Measurements from ENCODE around the gene INPPL1.

Gene INPPL1

DNA sequence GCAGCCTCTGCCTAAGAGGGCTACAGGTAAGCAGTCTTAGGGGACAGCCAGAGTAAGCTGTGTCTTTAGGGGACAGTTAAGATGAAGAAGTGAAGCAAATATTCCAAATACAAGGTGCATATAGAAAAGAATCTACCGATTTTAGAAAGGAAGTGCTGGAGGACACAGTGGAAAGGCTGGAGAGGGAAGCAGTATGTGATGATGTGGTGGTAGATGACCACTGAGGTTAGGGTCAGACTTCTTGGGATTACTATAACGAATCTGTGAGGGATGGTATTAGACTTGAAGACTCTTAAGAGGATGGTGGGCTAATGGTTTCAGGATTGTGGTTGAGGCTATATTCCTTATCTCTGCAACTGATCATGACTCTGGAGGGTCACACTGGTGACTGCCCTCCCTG lies 59.4 kb downstream of the INPPL1 start:
- Mint-ChIP-seq H3K36me3 (peaks cover 0 to 3% of the 10 kb centered on the region in 2 donors), H3K27ac (no peak overlapping the region), H3K4me1 (no peaks in the 10 kb centered on the region), H3K9me3 (peaks cover 0 to 4% of the 10 kb centered on the region in 2 donors), H3K4me3 (no peak overlapping the region), H3K27me3 (peaks cover 20 to 23% of the 10 kb centered on the region in 2 donors)
- DNase-seq (no peak), ATAC-seq (replicated peaks) (no peak)

DNA sequence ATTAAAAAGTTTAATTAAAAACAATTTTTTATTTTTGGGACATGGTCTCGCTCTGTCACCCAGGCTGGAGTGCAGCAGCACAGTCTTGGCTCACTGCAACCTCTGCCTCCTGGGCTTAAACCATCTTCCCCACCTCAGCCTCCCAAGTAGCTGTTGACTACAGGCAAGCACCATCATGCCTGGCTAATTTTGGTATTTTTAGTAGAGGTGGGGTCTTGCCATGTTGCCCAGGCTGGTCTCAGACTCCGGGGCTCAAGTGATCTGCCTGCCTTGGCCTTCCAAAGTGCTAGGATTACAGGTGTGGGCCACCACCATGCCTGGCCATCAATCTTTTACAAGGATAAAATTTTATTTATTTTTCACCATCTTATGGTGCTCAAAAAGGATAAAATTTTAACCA lies 62.7 kb downstream of the INPPL1 start:
- ATAC-seq (replicated peaks) (no peak), DNase-seq (no peak)
- H3K4me1 Mint-ChIP-seq = no peaks in the 10 kb centered on the region
- H3K36me3 Mint-ChIP-seq = peaks cover 0 to 2% of the 10 kb centered on the region in 2 donors
- H3K27me3 Mint-ChIP-seq = peaks cover 9 to 12% of the 10 kb centered on the region in 2 donors
- no peak overlapping the region for H3K27ac Mint-ChIP-seq
- no peaks in the 10 kb centered on the region for H3K9me3 Mint-ChIP-seq
- no peak overlapping the region for H3K4me3 Mint-ChIP-seq

All from stimulated activated naive B cell treated with anti-CD40 and anti-IgM and Interleukin-4, amounts not matched to agents 10 μg/mL and 1 μg/mL and 100 μg/mL, for 72 hours (primary cell).